HEK293T (cell line): ENCODE results near the gene GRK4.

ENCODE experiments used
- CTCF ChIA-PET: fragments of 350-600 bp; formaldehyde crosslinking; extraction: SDS; loops from one replicate; lab custom pipeline; 2021; ENCODE audit warnings: antibody characterized with exemption, inconsistent platforms; lab: Yijun Ruan, JAX
- POLR2A ChIA-PET: fragments of 350-600 bp; formaldehyde crosslinking; extraction: SDS; loops from one replicate; lab custom pipeline; 2020; ENCODE audit warnings: antibody characterized with exemption, inconsistent platforms; lab: Yijun Ruan, JAX
- DNase-seq: peaks from one replicate; pipeline ENCODE4 v3.0.0; 2012; ENCODE audit warnings: mixed read lengths; ENCODE audit errors: extremely low spot score
- ARNT ChIP-seq: fragments of 450-650 bp; IDR thresholded peaks from 2 replicates; pipeline ENCODE4 v1.6.1; 2017; ENCODE audit warnings: mild to moderate bottlenecking
- BHLHE40 ChIP-seq: fragments of 450-650 bp; IDR thresholded peaks from 2 replicates; pipeline ENCODE4 v1.6.1; 2016; ENCODE audit warnings: mild to moderate bottlenecking, moderate library complexity, borderline replicate concordance
- CTBP1 ChIP-seq: fragments of 450-650 bp; IDR thresholded peaks from 2 replicates; pipeline ENCODE4 v1.6.1; 2016; ENCODE audit warnings: borderline replicate concordance
- ELF4 ChIP-seq: fragments of 450-650 bp; IDR thresholded peaks from 2 replicates; pipeline ENCODE4 v1.6.1; 2017; ENCODE audit warnings: antibody characterized with exemption
- FOXA1 ChIP-seq: fragments of 450-650 bp; IDR thresholded peaks from 2 replicates; pipeline ENCODE4 v1.6.1; 2016; ENCODE audit warnings: mild to moderate bottlenecking
- FOXK2 ChIP-seq: fragments of 450-650 bp; IDR thresholded peaks from 2 replicates; pipeline ENCODE4 v1.6.1; 2016; ENCODE audit warnings: mild to moderate bottlenecking
- FOXM1 ChIP-seq: fragments of 450-650 bp; IDR thresholded peaks from 2 replicates; pipeline ENCODE4 v1.6.1; 2017; ENCODE audit warnings: mild to moderate bottlenecking, borderline replicate concordance
- HDGF ChIP-seq: fragments of 450-650 bp; IDR thresholded peaks from 2 replicates; pipeline ENCODE4 v1.6.1; 2017; ENCODE audit warnings: antibody characterized with exemption, borderline replicate concordance
- L3MBTL2 ChIP-seq: fragments of 450-650 bp; conservative IDR thresholded peaks from 2 replicates; pipeline ENCODE4 v1.6.1; 2016; ENCODE audit warnings: mild to moderate bottlenecking
- LEF1 ChIP-seq: fragments of 450-650 bp; IDR thresholded peaks from 2 replicates; pipeline ENCODE4 v1.6.1; 2017; ENCODE audit warnings: mild to moderate bottlenecking, borderline replicate concordance
- NFRKB ChIP-seq: fragments of 450-650 bp; IDR thresholded peaks from 2 replicates; pipeline ENCODE4 v1.6.1; 2016; ENCODE audit warnings: mild to moderate bottlenecking, moderate library complexity
- PKNOX1 ChIP-seq: fragments of 450-650 bp; IDR thresholded peaks from 2 replicates; pipeline ENCODE4 v1.6.1; 2016
- SP1 ChIP-seq: fragments of 450-650 bp; IDR thresholded peaks from 2 replicates; pipeline ENCODE4 v1.6.1; 2017
- SUZ12 ChIP-seq: fragments of 450-650 bp; IDR thresholded peaks from 2 replicates; pipeline ENCODE4 v1.6.1; 2016; ENCODE audit warnings: mild to moderate bottlenecking
- TARDBP ChIP-seq: fragments of 450-650 bp; IDR thresholded peaks from 2 replicates; pipeline ENCODE4 v1.6.1; 2016
- ZNF384 ChIP-seq: fragments of 450-650 bp; IDR thresholded peaks from 2 replicates; pipeline ENCODE4 v1.6.1; 2016

GRK4 gene

GRCh38 chr4:3059943-3060342 lies 96.6 kb downstream of the GRK4 start:
- POLR2A ChIA-PET: no interaction called here
- CTCF ChIA-PET: no interaction called here
- TF ChIP-seq ARNT: no peak
- DNase-seq: no peak

- TF ChIP-seq CTBP1 (no peak), HDGF (no peak), BHLHE40 (no peak), ELF4 (no peak), NFRKB (no peak), FOXK2 (no peak), SUZ12 (no peak), ARNT (no peak), TARDBP (no peak)
- ChIA-PET CTCF (no interaction called here), POLR2A (interaction anchor here (0.8 kb wide), 1 partner anchor 799 kb away, joined by 3 read pairs; no protein-coding TSS in a partner anchor)
These were observed 97.6 kb downstream of the GRK4 start for GRCh38 chr4:3060946-3061345.

GRCh38 chr4:3062471-3062870 lies 99.1 kb downstream of the GRK4 start:
- TF ChIP-seq FOXA1 (no peak), NFRKB (no peak), FOXM1 (no peak), PKNOX1 (no peak), ARNT (no peak), FOXK2 (no peak), ELF4 (no peak), SP1 (no peak), TARDBP (no peak), HDGF (no peak), ZNF384 (no peak)
- no peak for DNase-seq
- CTCF ChIA-PET: no interaction called here
- POLR2A ChIA-PET: no interaction called here

More at GRCh38 chr4:3060946-3061345, 97.6 kb downstream of the GRK4 start:
- DNase-seq: no peak

GRCh38 chr4:3065551-3065950 lies 102.2 kb downstream of the GRK4 start:
- TF ChIP-seq SP1 (no peak), PKNOX1 (no peak), ARNT (no peak), FOXM1 (no peak), SUZ12 (no peak), LEF1 (no peak), NFRKB (no peak), CTBP1 (no peak), FOXK2 (no peak), L3MBTL2 (no peak), TARDBP (no peak), ELF4 (no peak)
- no peak for DNase-seq
- ChIA-PET CTCF (no interaction called here), POLR2A (no interaction called here)

- ChIA-PET CTCF (no interaction called here), POLR2A (no interaction called here)
- TF ChIP-seq FOXM1 (no peak), SP1 (no peak), HDGF (no peak), BHLHE40 (no peak), NFRKB (no peak), FOXK2 (no peak), CTBP1 (no peak), PKNOX1 (no peak), LEF1 (no peak), TARDBP (no peak), SUZ12 (no peak), ZNF384 (no peak)
- DNase-seq: no peak
These were observed 103.5 kb downstream of the GRK4 start for GRCh38 chr4:3066836-3067400.

- no peak for DNase-seq
- no peak for TF ChIP-seq L3MBTL2
- no peak for TF ChIP-seq SP1
- no peak for TF ChIP-seq PKNOX1
- no peak for TF ChIP-seq FOXA1
- POLR2A ChIA-PET: no interaction called here
- CTCF ChIA-PET: no interaction called here
These were observed 104.2 kb downstream of the GRK4 start for GRCh38 chr4:3067473-3068001.
